Right lobe of liver (tissue), 6 donors: ENCODE results near the gene CYP11A1. TPM values are rescaled to one million over a fixed set of nuclear protein-coding genes. Genes with fewer than 3 reads are reported as not detected.

Experiments
- ATAC-seq, 4 donors: fragments of 200-7000 bp; cut with Tn5 transposase; one replicate each; pipeline ENCODE4 v1.9.1; 2020; ENCODE audit warnings: mild to moderate bottlenecking in 4 of 4, moderate library complexity in 4 of 4
- DNase-seq, 3 donors: peaks; one replicate each; pipeline ENCODE4 v3.0.0-alpha.2; 2020
- H3K27ac ChIP-seq, 3 donors: fragments of 200-600 bp; one replicate each; pipeline ENCODE4 v1.8.0; 2022
- H3K27me3 ChIP-seq, 2 donors: fragments of 200-600 bp; one replicate each; pipeline ENCODE4 v1.8.0; 2022
- H3K36me3 ChIP-seq, 4 donors: fragments of 200-600 bp; sonication (generic) in 1 of 4; one replicate each; pipeline versions ENCODE4 v1.5.1 to v1.8.0; 2017 to 2022; ENCODE audit warnings: control low read depth in 1 of 4
- H3K4me1 ChIP-seq, 4 donors: fragments of 200-600 bp; sonication (generic) in 1 of 4; one replicate each; pipeline versions ENCODE4 v1.5.1 to v1.8.0; 2017 to 2022; ENCODE audit warnings: control low read depth in 1 of 4
- H3K4me3 ChIP-seq, 3 donors: fragments of 200-600 bp; one replicate each; pipeline ENCODE4 v1.8.0; 2022
- H3K9me3 ChIP-seq, 4 donors: fragments of 200-600 bp; sonication (generic) in 1 of 4; one replicate each; pipeline versions ENCODE4 v1.5.1 to v1.8.0; 2017 to 2022; ENCODE audit warnings: control low read depth in 1 of 4
- CTCF ChIP-seq, 4 donors: fragments of 200-600 bp in 3 of 4; fragments of 450-650 bp in 1 of 4; IDR thresholded peaks; one replicate each; pipeline versions ENCODE4 v1.5.1 to v1.8.0; 2016 to 2022; ENCODE audit warnings: antibody characterized with exemption in 4 of 4, mild to moderate bottlenecking in 2 of 4
- POLR2A ChIP-seq: fragments of 450-650 bp; IDR thresholded peaks from one replicate; pipeline ENCODE4 v1.6.1; 2017; ENCODE audit warnings: antibody characterized with exemption, mild to moderate bottlenecking
- WGBS: methylation state at CpG from one replicate; pipeline ENCODE4 v1.1.6; 2018; ENCODE audit warnings: low coverage, low lambda C conversion rate; ENCODE audit not compliant: insufficient coverage; ENCODE audit errors: missing lambda C conversion rate; 5-methylcytosine and 5-hydroxymethylcytosine counted together
- intact Hi-C, 2 donors: fragments of 100-400 bp; cut with DNase I; formaldehyde crosslinking; loops; one replicate each; pipeline versions ENCODE4 v1.11.2 to v1.14.1; 2022
- total RNA-seq, 6 experiments: library from RNA; depleted of rRNA in 2 of 6; stranded (reverse); fragments of >200 nt in 2 of 6; fragmentation: NEBNext Ultra II Directional in 3 of 6; extraction: Animal tissue kit (Norgen Biotek cat#: 25700) in 3 of 6; gene quantifications; one replicate each; pipeline versions ENCODE4 v1.1.0 to v1.2.4, GENCODE V29; 2016 to 2023
- donor health status: DM: no; HTN: yes; CAD: no.
- donor health status: DM: no; HTN: no; CAD: no.
- donor health status: DM: no; HTN: no; CAD: no.
- donor health status: DM: no; HTN: yes; CAD: no.
- donor health status: DM: no; HTN: yes; CAD: no.

The CYP11A1 gene
- total RNA-seq, 6 experiments from 2014 or later: 2.5 to 6.4 (median 2.8) TPM

DNA sequence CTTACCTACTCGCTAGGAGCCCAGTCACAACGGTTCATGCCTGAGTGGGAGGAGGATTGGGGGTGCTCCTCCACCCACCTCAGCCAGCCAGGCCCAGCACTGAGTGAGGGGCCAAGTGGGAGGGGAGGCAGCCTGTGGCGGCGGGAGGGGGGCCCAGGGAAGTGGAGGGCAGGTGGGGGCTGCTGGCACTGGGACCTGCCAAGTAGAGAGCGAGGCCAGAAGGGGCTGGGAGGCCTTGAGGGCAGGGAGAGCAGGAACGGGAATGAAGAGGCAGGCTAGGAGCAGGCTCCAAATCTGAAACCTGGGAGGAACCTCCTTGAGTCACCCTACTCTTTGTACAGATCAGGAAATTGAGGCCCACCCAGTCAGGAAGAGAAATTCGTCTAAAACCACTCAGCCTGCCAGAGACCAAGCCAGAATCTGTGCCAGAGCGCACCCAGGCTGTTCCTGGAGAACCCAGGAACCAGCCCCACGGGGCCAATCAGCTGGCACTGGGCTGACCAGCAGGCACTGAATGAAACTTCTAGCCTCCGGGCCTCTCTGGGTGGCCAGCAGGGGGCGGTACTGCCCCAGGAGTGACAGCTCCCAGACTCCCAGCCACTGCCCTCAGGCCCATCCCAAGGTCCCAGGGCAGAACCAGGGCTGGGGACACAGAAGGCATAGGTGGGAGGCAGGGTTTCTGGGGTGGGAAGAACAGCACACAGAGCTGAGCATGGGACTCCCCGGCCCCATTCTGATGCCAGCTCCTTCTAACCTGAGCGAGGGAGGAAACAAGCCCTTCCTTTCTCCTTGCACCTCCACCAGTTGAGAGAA lies 14.8 kb upstream of the CYP11A1 start:
- 37% methylated on average over 8 of the region's 13 CpGs for WGBS
- Histone ChIP-seq H3K27me3 (no peaks in the 10 kb centered on the region), H3K4me3 (no peak overlapping the region), H3K27ac (no peak overlapping the region), H3K9me3 (no peaks in the 10 kb centered on the region), H3K4me1 (no peaks in the 10 kb centered on the region), H3K36me3 (no peaks in the 10 kb centered on the region)
- TF ChIP-seq POLR2A (no peak), CTCF (IDR thresholded peaks at IDR 0.05) (peak; percentile 93 to 99 (median 96))
- peak; percentile 88 to 89 (median 89) for DNase-seq
- ATAC-seq: peak; percentile 95 to 99 (median 98)
- intact Hi-C loops: loop anchor here (5.0 to 10.0 kb wide), 2 partner anchors 55 to 103 kb away; no protein-coding TSS in a partner anchor

GRCh38 chr15:74381481-74381880 lies 14.0 kb upstream of the CYP11A1 start:
- no CpG with 5 or more reads among the region's 5 CpGs for WGBS
- DNase-seq (peak in 1 of 3 donors; percentile 42), ATAC-seq (no peak)
- intact Hi-C loops: loop anchor here (5.0 to 10.0 kb wide), 2 partner anchors 56 to 103 kb away; no protein-coding TSS in a partner anchor
- H3K36me3 ChIP-seq: no peaks in the 10 kb centered on the region
- H3K9me3 ChIP-seq: no peaks in the 10 kb centered on the region
- H3K27me3 ChIP-seq: no peaks in the 10 kb centered on the region
- H3K4me3 ChIP-seq: no peak overlapping the region
- TF ChIP-seq CTCF (IDR thresholded peaks at IDR 0.05) (no peak), POLR2A (no peak)
- H3K27ac ChIP-seq: no peak overlapping the region
- no peaks in the 10 kb centered on the region for H3K4me1 ChIP-seq

DNA sequence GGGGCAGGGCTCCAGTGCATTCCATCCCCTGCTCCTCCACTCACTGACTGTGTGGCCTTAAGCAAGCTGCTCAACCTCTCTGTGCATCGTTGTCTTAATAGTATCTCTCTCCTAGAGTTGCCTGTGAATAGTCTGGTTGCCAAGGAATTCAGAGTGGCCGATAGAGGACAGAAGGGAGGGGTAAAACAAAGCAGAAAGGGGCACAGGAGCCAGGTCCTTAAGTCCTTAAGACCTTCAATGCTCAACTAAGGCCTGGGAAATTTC lies 13.7 kb upstream of the CYP11A1 start:
- 66% methylated on average over 2 of the region's 2 CpGs for WGBS
- no peaks in the 10 kb centered on the region for H3K9me3 ChIP-seq
- H3K4me3 ChIP-seq: no peak overlapping the region
- TF ChIP-seq POLR2A (no peak), CTCF (IDR thresholded peaks at IDR 0.05) (no peak)
- no peak for ATAC-seq
- H3K4me1 ChIP-seq: no peaks in the 10 kb centered on the region
- H3K27me3 ChIP-seq: no peaks in the 10 kb centered on the region
- DNase-seq: no peak
- H3K36me3 ChIP-seq: no peaks in the 10 kb centered on the region
- H3K27ac ChIP-seq: no peak overlapping the region
- intact Hi-C loops: loop anchor here (5.0 to 10.0 kb wide), 2 partner anchors 56 to 104 kb away; no protein-coding TSS in a partner anchor

DNA sequence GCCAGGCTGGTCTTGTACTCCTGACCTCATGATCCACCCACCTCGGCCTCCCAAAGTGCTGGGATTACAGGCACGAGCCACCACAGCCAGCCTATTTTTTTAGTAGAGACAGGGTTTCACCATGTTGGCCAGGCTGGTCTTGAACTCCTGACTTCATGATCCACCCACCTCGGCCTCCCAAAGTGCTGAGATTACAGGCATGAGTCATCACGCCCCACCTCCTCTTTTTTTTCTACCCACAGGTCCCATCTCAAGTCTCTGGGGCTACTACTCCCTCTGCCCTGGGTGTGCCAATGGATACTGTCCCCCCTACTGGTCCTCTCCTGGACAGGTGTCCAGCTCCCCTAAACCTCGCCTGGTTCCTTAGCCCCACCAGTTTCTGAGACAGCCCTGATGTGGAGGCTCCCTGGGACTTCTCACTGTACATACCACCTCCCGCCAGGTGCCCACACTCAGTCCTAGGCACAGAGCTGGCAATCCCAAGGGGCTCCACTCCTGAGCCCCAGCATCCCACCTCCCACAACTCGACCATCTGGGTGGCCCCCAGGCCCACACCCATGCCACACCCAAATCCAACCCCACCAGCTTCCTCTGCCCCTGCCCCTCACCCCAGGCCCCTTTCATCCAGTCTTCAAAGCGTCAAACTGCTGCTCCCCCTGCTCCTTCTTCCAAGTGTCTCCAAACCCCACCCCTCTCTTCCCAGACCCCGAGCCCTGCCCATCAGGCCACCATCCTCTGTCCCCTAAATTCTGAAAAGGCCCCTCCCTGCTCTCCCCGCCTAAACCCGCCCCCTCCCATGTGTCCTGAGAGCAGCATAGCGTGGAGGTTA lies 13.1 kb upstream of the CYP11A1 start:
- H3K36me3 ChIP-seq: no peaks in the 10 kb centered on the region
- WGBS: 66% methylated on average over 9 of the region's 12 CpGs
- H3K9me3 ChIP-seq: no peaks in the 10 kb centered on the region
- H3K4me1 ChIP-seq: no peaks in the 10 kb centered on the region
- DNase-seq (peak in 1 of 3 donors; percentile 27), ATAC-seq (no peak)
- no peaks in the 10 kb centered on the region for H3K27me3 ChIP-seq
- intact Hi-C loops: loop anchor here (5.0 to 10.0 kb wide), 2 partner anchors 57 to 104 kb away; no protein-coding TSS in a partner anchor
- no peak overlapping the region for H3K27ac ChIP-seq
- no peak for TF ChIP-seq CTCF (IDR thresholded peaks at IDR 0.05)
- TF ChIP-seq POLR2A: no peak
- no peak overlapping the region for H3K4me3 ChIP-seq
